Measurements from ENCODE around the gene PRDM16. TPM values are rescaled to one million over a fixed set of nuclear protein-coding genes. Genes with fewer than 3 reads are reported as not detected.

Gene PRDM16
- total RNA-seq, 1 donor from 2014 or later = 84.2 TPM

DNA sequence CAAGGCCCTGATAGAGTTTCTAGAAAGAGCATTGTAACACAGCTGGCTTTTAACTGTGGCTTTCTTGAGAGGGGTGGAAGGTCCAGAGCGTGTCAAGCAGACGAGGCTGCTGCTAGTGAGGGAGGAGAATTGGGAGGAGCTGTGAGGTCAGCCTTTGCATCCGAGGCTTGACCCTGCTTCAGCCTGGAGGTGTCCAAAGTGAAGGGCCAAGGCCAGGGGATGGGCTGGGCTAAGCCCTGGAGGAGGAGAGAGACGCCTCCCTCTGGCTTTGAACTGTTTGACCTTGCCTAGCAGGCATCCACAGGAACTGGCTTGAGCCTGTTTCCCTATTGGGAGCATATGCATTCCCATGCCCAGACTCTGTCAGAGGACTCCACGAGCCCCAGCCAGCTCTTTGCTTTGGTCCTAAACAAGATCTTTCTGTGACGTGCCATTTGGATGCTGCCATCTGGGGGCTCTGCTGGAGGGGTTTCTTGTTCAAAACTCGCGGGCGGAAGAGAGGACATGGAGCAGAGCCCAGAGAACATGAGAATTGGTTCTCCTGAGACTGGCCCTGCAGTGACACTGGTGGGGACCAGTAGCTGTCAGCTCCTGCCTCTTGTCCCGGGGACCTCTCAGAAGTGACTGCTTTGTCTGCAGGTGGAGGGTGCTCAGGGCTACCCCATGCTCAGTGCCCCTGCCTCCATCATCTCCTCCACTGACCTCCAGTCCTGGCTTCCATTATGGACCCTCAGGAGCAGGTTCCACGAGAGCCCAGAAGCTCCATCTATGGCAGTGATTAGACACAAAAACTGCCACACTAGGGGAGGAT, 42.2 kb upstream of the PRDM16 start:
- TF ChIP-seq, protein P1, sequence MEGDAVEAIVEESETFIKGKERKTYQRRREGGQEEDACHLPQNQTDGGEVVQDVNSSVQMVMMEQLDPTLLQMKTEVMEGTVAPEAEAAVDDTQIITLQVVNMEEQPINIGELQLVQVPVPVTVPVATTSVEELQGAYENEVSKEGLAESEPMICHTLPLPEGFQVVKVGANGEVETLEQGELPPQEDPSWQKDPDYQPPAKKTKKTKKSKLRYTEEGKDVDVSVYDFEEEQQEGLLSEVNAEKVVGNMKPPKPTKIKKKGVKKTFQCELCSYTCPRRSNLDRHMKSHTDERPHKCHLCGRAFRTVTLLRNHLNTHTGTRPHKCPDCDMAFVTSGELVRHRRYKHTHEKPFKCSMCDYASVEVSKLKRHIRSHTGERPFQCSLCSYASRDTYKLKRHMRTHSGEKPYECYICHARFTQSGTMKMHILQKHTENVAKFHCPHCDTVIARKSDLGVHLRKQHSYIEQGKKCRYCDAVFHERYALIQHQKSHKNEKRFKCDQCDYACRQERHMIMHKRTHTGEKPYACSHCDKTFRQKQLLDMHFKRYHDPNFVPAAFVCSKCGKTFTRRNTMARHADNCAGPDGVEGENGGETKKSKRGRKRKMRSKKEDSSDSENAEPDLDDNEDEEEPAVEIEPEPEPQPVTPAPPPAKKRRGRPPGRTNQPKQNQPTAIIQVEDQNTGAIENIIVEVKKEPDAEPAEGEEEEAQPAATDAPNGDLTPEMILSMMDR (IDR thresholded peaks at IDR 0.05) = no peak
- DNase-seq (ENCODE audit: low spot score in 2 of 2) = no peak
- H3K27me3 ChIP-seq = no peaks in the 10 kb centered on the region

DNA sequence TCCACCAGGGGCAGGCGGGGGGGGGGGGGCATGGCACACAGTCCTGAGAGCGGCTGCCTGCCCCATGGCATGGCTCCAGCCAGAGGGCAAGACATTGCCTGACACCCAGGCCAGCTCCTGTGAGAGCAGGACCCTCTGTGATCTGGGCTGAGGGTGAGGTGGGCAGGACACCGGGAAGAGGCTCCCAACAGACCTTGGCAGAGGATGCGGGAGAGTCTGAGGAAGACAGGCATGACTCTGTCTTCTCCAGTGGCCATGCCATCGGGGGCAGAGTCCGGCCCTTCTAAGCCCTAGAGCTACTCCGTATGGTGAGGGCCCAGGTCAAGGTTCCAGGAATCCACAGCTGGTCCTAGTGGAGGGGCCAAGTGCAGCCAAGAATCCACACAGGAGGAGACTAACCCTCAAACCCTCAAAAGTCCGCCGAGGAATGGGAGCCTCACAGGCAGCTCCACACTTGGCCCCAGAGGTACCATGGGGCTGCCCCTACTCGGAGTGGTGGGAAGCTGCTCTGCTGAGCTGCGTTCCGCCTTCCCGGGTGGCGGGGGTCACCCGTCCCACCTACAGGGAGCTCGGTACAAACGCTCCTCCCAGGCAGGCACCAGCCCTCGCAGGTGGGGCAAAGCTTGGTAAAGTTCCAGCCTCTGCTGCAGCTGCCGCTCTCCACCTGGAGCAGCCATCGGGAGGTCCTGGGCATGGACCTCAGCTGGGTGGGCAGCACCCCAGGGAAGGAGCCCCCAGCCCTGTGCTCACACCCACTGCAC, 41.2 kb upstream of the PRDM16 start:
- H3K36me3 ChIP-seq = no peaks in the 10 kb centered on the region
- intact Hi-C loops (cut with DNase I) = no loop called here
- H3K9me3 ChIP-seq = no peaks in the 10 kb centered on the region
- TF ChIP-seq, protein P1 (IDR thresholded peaks at IDR 0.05) = no peak
- H3K4me1 ChIP-seq = no peaks in the 10 kb centered on the region
- no peaks in the 10 kb centered on the region for H3K27me3 ChIP-seq
- H3K27ac ChIP-seq = no peak overlapping the region
- DNase-seq (ENCODE audit: low spot score in 2 of 2) = peak in 1 of 2 donors; percentile 53
- no peak overlapping the region for H3K4me3 ChIP-seq

More for the DNA sequence above, 42.2 kb upstream of the PRDM16 start:
- Histone ChIP-seq H3K4me1 (no peaks in the 10 kb centered on the region), H3K36me3 (no peaks in the 10 kb centered on the region), H3K9me3 (no peaks in the 10 kb centered on the region), H3K27ac (no peak overlapping the region), H3K4me3 (no peak overlapping the region)
- intact Hi-C loops (cut with DNase I) = no loop called here

DNA sequence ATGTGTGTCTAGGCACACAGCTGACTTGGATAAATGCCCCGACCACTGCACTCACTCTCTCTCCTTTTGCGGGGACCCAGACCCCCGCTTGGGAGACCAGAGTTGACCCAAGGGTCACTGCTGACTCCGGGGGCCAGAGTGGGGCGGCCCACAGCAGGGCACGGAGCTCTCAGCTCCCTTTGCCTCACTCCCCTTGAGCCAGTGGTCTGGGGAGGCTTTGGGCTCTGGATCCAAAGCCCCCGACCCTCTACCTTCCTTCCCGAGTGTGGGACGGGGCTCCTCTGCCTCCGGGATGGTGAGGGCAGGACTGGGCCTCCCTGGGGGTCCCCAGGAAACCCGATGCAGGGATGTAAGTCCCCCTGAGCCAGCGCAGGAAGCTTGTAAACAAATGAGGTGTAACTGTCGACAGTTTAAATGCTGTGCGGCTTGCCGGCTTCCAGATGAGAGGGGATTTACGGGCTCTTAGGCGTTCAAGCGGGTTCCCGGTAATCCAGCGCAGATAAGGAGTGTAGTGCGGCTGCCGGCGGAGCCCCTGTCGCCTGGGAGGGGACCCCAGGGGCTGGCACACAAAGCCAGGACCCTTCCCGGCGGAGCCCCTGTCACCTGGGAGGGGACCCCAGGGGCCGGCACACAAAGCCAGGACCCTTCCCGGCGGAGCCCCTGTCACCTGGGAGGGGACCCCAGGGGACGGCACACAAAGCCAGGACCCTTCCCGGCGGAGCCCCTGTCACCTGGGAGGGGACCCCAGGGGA, 40.3 kb upstream of the PRDM16 start:
- intact Hi-C loops (cut with DNase I) = no loop called here
- Histone ChIP-seq H3K27me3 (no peaks in the 10 kb centered on the region), H3K4me1 (no peaks in the 10 kb centered on the region), H3K9me3 (no peaks in the 10 kb centered on the region), H3K4me3 (no peak overlapping the region), H3K36me3 (no peaks in the 10 kb centered on the region), H3K27ac (no peak overlapping the region)
- DNase-seq (ENCODE audit: low spot score in 2 of 2) = no peak
- TF ChIP-seq, protein P1 (IDR thresholded peaks at IDR 0.05) = no peak

DNA sequence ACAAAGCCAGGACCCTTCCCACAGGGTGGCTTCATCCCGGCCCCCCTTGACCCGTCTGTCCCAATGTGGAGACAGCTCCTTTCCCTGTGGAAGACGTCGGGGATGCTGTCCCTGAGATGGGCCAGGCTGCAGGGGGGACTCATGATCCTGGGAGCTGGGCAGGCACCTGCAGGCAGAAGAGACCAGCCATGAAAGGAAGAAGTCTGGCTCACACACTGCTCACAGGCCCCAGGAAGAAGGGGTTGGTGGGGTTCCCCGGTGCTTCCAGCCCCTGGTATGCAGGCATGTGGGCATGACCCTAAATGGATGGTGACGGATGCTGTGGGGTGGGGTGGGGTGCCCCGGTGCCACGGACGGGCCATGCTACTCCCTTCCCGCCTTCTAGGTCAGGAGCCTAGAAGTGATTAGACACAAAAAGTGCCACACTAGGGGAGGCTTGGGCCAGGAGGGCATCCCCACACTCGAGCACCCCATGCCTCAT, 39.5 kb upstream of the PRDM16 start:
- TF ChIP-seq, protein P1 (IDR thresholded peaks at IDR 0.05) = no peak
- Histone ChIP-seq H3K36me3 (no peaks in the 10 kb centered on the region), H3K4me1 (no peaks in the 10 kb centered on the region), H3K27me3 (no peaks in the 10 kb centered on the region), H3K4me3 (no peak overlapping the region), H3K27ac (no peak overlapping the region), H3K9me3 (no peaks in the 10 kb centered on the region)
- no peak for DNase-seq (ENCODE audit: low spot score in 2 of 2)
- intact Hi-C loops (cut with DNase I) = no loop called here

DNA sequence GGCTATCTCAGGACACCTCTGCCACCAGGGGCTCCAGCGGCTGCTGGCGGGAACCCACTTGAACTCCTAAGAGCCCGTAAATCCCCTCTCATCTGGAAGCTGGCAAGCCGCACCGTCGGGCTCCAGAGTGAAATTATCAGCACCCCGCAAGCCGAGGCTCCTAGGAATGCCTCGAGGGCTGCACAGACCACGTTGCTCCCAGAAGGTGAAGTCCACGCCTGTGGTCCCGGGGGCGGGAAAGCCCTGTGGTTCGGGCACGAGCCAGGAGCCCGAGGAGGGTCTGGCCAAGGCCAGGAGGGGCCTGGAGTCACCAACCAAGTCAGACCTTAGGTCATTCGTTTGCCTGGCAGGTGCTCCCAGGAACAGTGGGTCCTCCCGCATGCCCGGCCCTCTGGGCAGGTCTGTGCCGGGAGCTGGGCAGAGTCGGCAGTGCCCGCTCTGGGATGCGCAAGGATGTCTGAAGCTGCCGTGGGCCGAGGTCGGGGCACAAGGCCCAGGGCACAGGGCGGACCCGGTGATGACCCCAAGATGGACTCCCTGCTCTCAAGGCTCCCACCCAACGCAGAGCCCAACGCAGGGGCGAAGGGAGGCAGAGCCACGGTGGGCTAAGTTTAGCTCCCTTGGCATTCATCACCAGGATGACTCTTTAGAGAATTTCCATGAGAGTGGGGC, 38.9 kb upstream of the PRDM16 start:
- no peak overlapping the region for H3K27ac ChIP-seq
- H3K4me1 ChIP-seq = no peaks in the 10 kb centered on the region
- TF ChIP-seq, protein P1 (IDR thresholded peaks at IDR 0.05) = no peak
- H3K9me3 ChIP-seq = no peaks in the 10 kb centered on the region
- H3K27me3 ChIP-seq = no peaks in the 10 kb centered on the region
- peak in 1 of 2 donors; percentile 58 for DNase-seq (ENCODE audit: low spot score in 2 of 2)
- intact Hi-C loops (cut with DNase I) = no loop called here
- no peak overlapping the region for H3K4me3 ChIP-seq
- no peaks in the 10 kb centered on the region for H3K36me3 ChIP-seq

Data from ascending aorta (tissue), 2 donors.